NB4 (cell line): ENCODE measurements around the gene KIAA1328.

Source experiments
- CTCF ChIP-seq: IDR thresholded peaks from one replicate; pipeline ENCODE4 v1.5.1; 2012; ENCODE audit warnings: low read depth, low read length
- MYC ChIP-seq: IDR thresholded peaks from 2 replicates; pipeline ENCODE4 v1.6.1; 2011; ENCODE audit warnings: low read depth, low read length
- POLR2A ChIP-seq: IDR thresholded peaks from 2 replicates; pipeline ENCODE4 v1.6.1; 2011; ENCODE audit warnings: mild to moderate bottlenecking; ENCODE audit not compliant: insufficient read length; ENCODE audit errors: extremely low read depth

- TF ChIP-seq CTCF (no peak), POLR2A (no peak), MYC (no peak)
These were observed 431.6 kb downstream of the KIAA1328 start for GRCh38 chr18:37260367-37261093.
